Activated CD4-positive, alpha-beta memory T cell treated with anti-CD3 and anti-CD28 coated beads for 36 hours (primary cell): ENCODE data around the gene SH3BGR. TPM values are rescaled to one million over a fixed set of nuclear protein-coding genes. Genes with fewer than 3 reads are reported as not detected.

Source experiments
- CTCF ChIA-PET: fragments of 350-600 bp; sonication (Branson Sonifier 250); formaldehyde crosslinking; loops from one replicate; lab custom pipeline; 2021; ENCODE audit warnings: antibody characterized with exemption, inconsistent platforms; lab: Charles Lee
- POLR2A ChIA-PET: fragments of 350-600 bp; sonication (Branson Sonifier 250); formaldehyde crosslinking; loops from one replicate; lab custom pipeline; 2021; ENCODE audit warnings: antibody characterized with exemption; lab: Charles Lee
- DNase-seq: peaks from one replicate; pipeline ENCODE4 v3.0.0-alpha.2; 2020
- H3K27ac Mint-ChIP-seq: one replicate; pipeline ENCODE4 v1.8.0; 2021; ENCODE audit warnings: mixed read lengths
- H3K27me3 Mint-ChIP-seq: one replicate; pipeline ENCODE4 v1.8.0; 2021; ENCODE audit warnings: mixed read lengths
- H3K36me3 Mint-ChIP-seq: one replicate; pipeline ENCODE4 v1.8.0; 2021; ENCODE audit warnings: mixed read lengths
- H3K4me1 Mint-ChIP-seq: one replicate; pipeline ENCODE4 v1.8.0; 2021; ENCODE audit warnings: low read depth, mixed read lengths
- H3K4me3 Mint-ChIP-seq: one replicate; pipeline ENCODE4 v1.8.0; 2021; ENCODE audit warnings: mild to moderate bottlenecking, mixed read lengths
- H3K9me3 Mint-ChIP-seq: one replicate; pipeline ENCODE4 v1.8.0; 2021; ENCODE audit warnings: mixed read lengths
- intact Hi-C: fragments of 100-400 bp; cut with micrococcal nuclease; formaldehyde crosslinking; loops from one replicate; pipeline ENCODE4 v1.15.1; 2023
- total RNA-seq, 2 experiments: library from RNA; stranded (reverse); gene quantifications; one replicate each; pipeline ENCODE4 v1.2.3, GENCODE V29; 2021

The SH3BGR gene
- total RNA-seq, 2 experiments from 2014 or later, result 1.7 to 3.1 TPM

DNA sequence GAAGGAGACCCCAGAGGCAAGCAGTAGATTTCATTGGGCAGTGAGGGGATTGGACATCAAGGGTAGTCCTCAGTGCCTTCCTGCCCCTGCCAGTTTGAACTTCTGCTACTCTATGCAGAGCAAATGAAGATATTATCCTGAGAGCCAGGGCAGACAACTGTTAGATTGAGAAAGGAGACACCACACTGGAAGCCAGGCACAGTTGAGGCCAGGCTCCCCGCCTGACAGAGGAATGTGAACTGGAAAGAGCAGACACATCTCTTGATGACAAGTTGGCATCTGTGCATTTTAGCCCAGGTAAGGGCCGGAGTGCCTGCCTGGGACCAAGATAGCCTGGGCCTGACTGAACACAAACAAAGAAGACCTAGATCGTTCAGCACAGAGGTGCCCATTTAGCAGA is 16.0 kb downstream of the SH3BGR start:
- ChIA-PET CTCF (no interaction called here), POLR2A (no interaction called here)
- no peaks in the 10 kb centered on the region for H3K27me3 Mint-ChIP-seq
- H3K36me3 Mint-ChIP-seq, result no peaks in the 10 kb centered on the region
- H3K9me3 Mint-ChIP-seq, result no peaks in the 10 kb centered on the region
- no peaks in the 10 kb centered on the region for H3K4me1 Mint-ChIP-seq
- DNase-seq, result no peak
- H3K27ac Mint-ChIP-seq, result no peak overlapping the region
- intact Hi-C loops, result no loop called here
- no peak overlapping the region for H3K4me3 Mint-ChIP-seq

DNA sequence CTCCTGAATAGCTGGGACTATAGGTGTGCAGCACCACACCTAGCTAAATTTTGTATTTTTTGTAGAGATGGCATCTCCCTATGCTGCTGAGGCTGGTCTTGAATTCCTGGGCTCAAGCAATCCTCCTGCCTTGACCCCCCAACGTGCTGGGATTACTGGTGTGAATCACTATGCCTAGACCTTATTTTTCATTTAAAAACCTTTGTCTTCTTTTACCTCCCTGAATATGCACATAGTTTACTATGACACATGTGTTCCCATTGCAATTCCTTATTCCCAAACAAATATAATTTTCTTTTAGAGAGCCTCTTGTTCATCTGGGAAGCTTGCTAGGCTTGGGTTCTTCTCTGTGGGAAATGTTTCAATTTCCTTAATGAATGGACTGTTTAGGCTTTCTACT is 16.8 kb downstream of the SH3BGR start:
- H3K36me3 Mint-ChIP-seq, result no peaks in the 10 kb centered on the region
- no peaks in the 10 kb centered on the region for H3K27me3 Mint-ChIP-seq
- no peak for DNase-seq
- H3K4me3 Mint-ChIP-seq, result no peak overlapping the region
- H3K9me3 Mint-ChIP-seq, result no peaks in the 10 kb centered on the region
- CTCF ChIA-PET, result interaction anchor here (1.0 to 1.1 kb wide), 2 partner anchors 16 to 27 kb away, joined by 3 read pairs; no protein-coding TSS in a partner anchor
- intact Hi-C loops, result no loop called here
- H3K27ac Mint-ChIP-seq, result no peak overlapping the region
- POLR2A ChIA-PET, result no interaction called here
- H3K4me1 Mint-ChIP-seq, result no peaks in the 10 kb centered on the region

DNA sequence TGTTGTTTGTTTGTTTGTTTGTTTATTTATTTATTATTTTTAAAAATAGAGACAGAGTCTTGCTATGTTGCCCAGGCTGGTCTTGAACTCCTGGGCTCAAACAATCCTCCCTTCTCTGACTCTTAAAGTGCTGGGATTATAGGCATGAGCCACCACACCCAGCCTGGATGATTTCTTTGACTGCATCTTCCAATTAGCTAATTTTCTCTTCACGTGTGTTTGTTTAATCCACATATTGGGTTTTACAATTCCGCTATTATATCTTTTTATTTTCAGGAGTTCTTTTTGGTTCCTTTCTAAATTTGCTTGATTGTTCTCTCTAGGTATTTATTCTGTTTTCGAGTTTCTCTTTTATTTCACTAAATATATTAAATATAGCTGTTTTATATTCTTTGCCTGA is 19.8 kb downstream of the SH3BGR start:
- Mint-ChIP-seq H3K4me3 (no peak overlapping the region), H3K4me1 (no peaks in the 10 kb centered on the region), H3K9me3 (no peaks in the 10 kb centered on the region), H3K36me3 (no peaks in the 10 kb centered on the region), H3K27ac (no peak overlapping the region), H3K27me3 (no peaks in the 10 kb centered on the region)
- ChIA-PET CTCF (interaction anchor here (0.7 to 0.8 kb wide), 2 partner anchors 12 to 47 kb away, joined by 3 read pairs; no protein-coding TSS in a partner anchor), POLR2A (no interaction called here)
- DNase-seq, result no peak
- intact Hi-C loops, result no loop called here

DNA sequence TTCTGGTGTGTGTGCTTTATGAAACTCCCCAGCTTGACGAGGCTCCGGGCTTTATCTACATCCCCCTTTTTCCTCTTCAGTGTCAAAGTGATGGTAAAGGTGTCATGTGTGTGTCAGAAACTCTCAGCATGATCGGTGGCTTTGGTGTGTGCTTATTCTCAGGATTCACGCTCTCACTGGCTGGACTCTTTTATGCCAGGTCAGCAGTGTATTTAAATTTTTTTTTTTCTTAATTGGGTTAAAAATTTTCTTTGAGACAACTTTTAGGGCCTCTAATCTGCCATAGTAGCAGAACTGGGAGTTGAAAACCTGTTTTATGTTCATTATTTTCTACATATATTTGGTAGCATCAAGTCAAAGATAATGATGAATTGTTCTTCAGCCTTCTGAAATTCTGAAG is 21.0 kb downstream of the SH3BGR start:
- H3K36me3 Mint-ChIP-seq, result no peaks in the 10 kb centered on the region
- no peak for DNase-seq
- intact Hi-C loops, result no loop called here
- ChIA-PET POLR2A (no interaction called here), CTCF (no interaction called here)
- no peaks in the 10 kb centered on the region for H3K27me3 Mint-ChIP-seq
- no peak overlapping the region for H3K4me3 Mint-ChIP-seq
- H3K4me1 Mint-ChIP-seq, result no peaks in the 10 kb centered on the region
- no peak overlapping the region for H3K27ac Mint-ChIP-seq
- no peaks in the 10 kb centered on the region for H3K9me3 Mint-ChIP-seq

DNA sequence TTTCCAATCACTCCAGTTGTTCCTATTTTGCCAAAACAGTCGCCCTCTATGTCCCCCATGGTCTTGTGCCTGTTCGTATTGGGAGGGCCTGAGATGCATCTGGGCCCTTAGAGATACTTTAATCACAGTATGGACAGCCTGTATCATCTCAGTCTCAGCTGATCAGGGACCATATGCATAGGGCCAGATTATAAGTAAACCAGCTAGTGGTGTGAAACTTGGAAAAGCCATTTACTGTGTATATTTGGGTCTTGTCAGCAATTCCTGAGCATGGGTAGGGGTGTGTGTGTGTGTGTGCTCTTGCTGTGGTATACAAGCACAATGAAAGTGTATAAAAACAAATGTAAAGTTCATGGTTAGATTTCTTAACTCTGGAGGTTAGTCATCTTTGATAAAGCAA is 22.8 kb downstream of the SH3BGR start:
- H3K27me3 Mint-ChIP-seq, result no peaks in the 10 kb centered on the region
- H3K9me3 Mint-ChIP-seq, result no peaks in the 10 kb centered on the region
- ChIA-PET CTCF (interaction anchor here (1.0 kb wide), 1 partner anchor 43 kb away, joined by 3 read pairs; no protein-coding TSS in a partner anchor), POLR2A (no interaction called here)
- H3K27ac Mint-ChIP-seq, result no peak overlapping the region
- H3K4me1 Mint-ChIP-seq, result no peaks in the 10 kb centered on the region
- no peak for DNase-seq
- H3K36me3 Mint-ChIP-seq, result no peaks in the 10 kb centered on the region
- no peak overlapping the region for H3K4me3 Mint-ChIP-seq
- intact Hi-C loops, result no loop called here

DNA sequence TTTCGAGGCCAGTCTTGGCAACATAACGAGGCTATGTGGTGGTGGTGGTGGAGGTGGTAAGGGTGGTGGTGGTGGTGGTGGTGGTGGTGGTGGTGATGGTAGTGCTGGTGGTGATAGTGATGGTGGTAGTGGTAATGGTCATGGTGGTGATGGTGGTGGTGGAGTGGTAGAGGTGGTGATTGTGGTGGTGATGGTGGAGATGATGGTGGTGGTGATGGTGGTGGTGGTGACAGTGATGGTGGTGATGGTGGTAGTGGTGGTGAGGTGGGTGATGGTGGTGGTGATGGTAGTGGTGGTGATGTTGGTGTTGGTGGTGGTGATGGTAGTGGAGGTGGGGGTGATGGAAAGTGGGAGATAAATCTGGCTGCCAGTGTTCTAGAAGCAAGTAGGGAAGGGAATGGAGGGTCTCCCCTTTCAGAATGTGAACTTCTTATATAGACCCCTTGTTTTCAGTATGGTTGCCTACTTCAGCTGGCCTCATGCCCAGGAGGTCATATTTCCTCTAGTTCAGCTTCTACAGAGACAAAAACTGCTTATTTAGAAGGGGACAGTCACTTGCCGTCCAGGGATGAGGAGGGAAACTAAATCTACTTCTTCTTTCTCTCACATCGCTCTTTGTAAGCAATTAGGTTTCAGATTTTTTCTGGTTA is 27.5 kb downstream of the SH3BGR start:
- intact Hi-C loops, result no loop called here
- CTCF ChIA-PET, result no interaction called here
- Mint-ChIP-seq H3K4me1 (no peaks in the 10 kb centered on the region), H3K36me3 (no peaks in the 10 kb centered on the region), H3K4me3 (no peak overlapping the region), H3K27me3 (no peaks in the 10 kb centered on the region), H3K27ac (no peak overlapping the region), H3K9me3 (no peaks in the 10 kb centered on the region)
- DNase-seq, result no peak
- POLR2A ChIA-PET, result no interaction called here

DNA sequence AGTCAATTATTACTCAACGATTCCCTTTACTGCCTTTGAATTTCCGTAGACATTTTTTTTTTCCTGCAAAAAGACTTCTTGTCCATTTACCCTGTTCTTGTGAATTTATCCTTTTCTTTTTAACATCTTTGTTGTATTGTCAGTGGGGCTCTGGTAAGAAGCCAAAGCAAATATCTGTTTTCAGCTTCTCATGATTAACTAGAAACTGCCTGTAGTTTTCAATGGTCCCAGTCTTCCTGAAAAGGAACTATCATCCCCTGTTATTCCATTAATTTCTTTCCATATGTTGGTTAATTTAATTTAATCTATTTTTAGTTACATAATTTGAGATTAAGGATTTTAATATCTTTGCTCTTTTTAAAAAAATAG is 28.0 kb downstream of the SH3BGR start:
- Mint-ChIP-seq H3K27ac (no peak overlapping the region), H3K9me3 (no peaks in the 10 kb centered on the region), H3K4me1 (no peaks in the 10 kb centered on the region), H3K27me3 (no peaks in the 10 kb centered on the region), H3K4me3 (no peak overlapping the region), H3K36me3 (no peaks in the 10 kb centered on the region)
- no peak for DNase-seq
- CTCF ChIA-PET, result no interaction called here
- intact Hi-C loops, result no loop called here
- POLR2A ChIA-PET, result no interaction called here

GRCh38 chr21:39480271-39480670 is 28.5 kb downstream of the SH3BGR start:
- H3K36me3 Mint-ChIP-seq, result no peaks in the 10 kb centered on the region
- DNase-seq, result no peak
- intact Hi-C loops, result no loop called here
- no peak overlapping the region for H3K27ac Mint-ChIP-seq
- H3K27me3 Mint-ChIP-seq, result no peaks in the 10 kb centered on the region
- POLR2A ChIA-PET, result no interaction called here
- H3K9me3 Mint-ChIP-seq, result no peaks in the 10 kb centered on the region
- no peaks in the 10 kb centered on the region for H3K4me1 Mint-ChIP-seq
- CTCF ChIA-PET, result no interaction called here
- no peak overlapping the region for H3K4me3 Mint-ChIP-seq

- intact Hi-C loops, result no loop called here
- no peaks in the 10 kb centered on the region for H3K36me3 Mint-ChIP-seq
- no peak overlapping the region for H3K4me3 Mint-ChIP-seq
- CTCF ChIA-PET, result no interaction called here
- no peaks in the 10 kb centered on the region for H3K27me3 Mint-ChIP-seq
- no peaks in the 10 kb centered on the region for H3K4me1 Mint-ChIP-seq
- no peak overlapping the region for H3K27ac Mint-ChIP-seq
- no peak for DNase-seq
- POLR2A ChIA-PET, result no interaction called here
- H3K9me3 Mint-ChIP-seq, result no peaks in the 10 kb centered on the region
These were observed 30.1 kb downstream of the SH3BGR start for GRCh38 chr21:39481886-39482285.

DNA sequence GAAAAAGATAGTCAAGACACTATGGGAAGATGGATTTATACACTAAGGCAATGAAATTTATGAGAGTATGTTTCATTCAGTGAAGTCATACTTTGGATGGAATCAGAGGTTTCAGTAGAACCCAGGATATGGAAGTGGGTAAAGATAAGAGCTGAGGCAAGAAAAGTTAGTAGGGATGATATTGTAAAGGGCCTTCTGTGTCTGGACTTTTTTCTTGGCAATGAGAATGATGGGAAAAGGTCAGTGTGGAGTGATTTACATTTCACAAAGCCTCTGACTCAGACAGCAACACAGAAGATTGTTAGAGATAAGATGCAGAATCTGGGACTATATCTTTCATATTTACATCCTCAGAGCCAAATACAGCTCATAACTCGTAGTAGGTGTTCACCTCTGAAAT is 32.1 kb downstream of the SH3BGR start:
- ChIA-PET POLR2A (no interaction called here), CTCF (no interaction called here)
- no peaks in the 10 kb centered on the region for H3K9me3 Mint-ChIP-seq
- H3K27ac Mint-ChIP-seq, result no peak overlapping the region
- DNase-seq, result no peak
- H3K27me3 Mint-ChIP-seq, result no peaks in the 10 kb centered on the region
- H3K4me3 Mint-ChIP-seq, result no peak overlapping the region
- no peaks in the 10 kb centered on the region for H3K4me1 Mint-ChIP-seq
- intact Hi-C loops, result no loop called here
- H3K36me3 Mint-ChIP-seq, result no peaks in the 10 kb centered on the region

DNA sequence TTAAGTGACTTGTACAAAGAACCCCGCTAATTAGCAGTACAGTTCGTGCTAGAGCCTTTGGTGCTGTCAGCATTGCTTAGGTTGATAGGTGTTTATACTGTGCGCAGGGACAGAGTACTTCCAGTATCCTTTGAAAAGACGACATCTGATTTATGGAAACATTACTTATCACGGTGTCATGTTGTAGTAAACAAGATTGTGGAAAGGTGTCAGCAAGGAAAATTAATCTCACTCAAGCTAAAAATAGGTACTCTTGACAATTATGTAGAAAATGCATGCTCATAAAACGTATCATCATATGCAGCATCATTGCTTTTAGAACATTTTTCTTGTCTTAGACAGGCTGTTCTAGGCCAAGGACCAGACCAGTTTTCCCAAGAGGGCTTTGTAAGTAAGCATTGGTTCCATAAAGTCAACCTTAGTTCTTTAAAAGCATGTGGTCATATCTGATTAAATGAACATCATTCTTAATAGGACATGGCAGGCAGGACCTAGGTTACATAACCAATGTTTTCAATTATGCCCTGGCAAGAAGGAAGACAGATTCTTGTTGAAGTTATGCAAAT is 33.0 kb downstream of the SH3BGR start:
- CTCF ChIA-PET, result interaction anchor here (0.9 kb wide), 1 partner anchor 16 kb away, joined by 3 read pairs; no protein-coding TSS in a partner anchor

DNA sequence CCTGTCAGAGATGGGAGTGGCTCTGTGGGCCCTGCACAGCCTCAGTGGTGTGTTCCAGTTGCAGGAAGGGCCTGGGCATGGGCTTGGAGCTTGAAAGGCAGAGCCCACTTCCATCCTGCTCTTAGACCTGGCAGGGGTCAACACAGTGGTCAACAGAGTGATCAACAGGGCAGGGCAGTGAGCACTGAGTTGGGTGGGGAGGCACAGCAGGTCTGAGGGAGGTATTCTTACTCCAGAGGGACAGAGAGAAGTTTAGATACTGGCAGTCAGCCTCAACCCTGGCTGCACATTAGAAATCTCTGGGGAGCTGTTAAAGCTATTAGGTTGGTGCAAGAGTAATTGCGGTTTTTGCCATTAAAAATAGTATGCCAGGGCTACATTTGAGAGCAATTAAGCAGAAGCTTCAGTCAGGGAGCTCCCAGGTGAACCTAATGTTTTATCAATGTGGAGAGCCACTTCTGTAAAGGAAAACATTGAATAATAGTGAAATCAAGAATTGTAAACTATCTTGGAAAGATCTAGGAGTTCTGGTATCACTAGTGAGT is 37.7 kb downstream of the SH3BGR start:
- H3K36me3 Mint-ChIP-seq, result peaks cover 1% of the 10 kb centered on the region
- no peaks in the 10 kb centered on the region for H3K27me3 Mint-ChIP-seq
- H3K9me3 Mint-ChIP-seq, result peaks cover 9% of the 10 kb centered on the region
- no peaks in the 10 kb centered on the region for H3K4me1 Mint-ChIP-seq
- no peak overlapping the region for H3K27ac Mint-ChIP-seq
- ChIA-PET POLR2A (no interaction called here), CTCF (no interaction called here)
- no peak overlapping the region for H3K4me3 Mint-ChIP-seq
- DNase-seq, result no peak
- intact Hi-C loops, result no loop called here

More for the DNA sequence above, 33.0 kb downstream of the SH3BGR start:
- H3K27me3 Mint-ChIP-seq, result no peaks in the 10 kb centered on the region
- no peaks in the 10 kb centered on the region for H3K9me3 Mint-ChIP-seq
- intact Hi-C loops, result no loop called here
- no peaks in the 10 kb centered on the region for H3K4me1 Mint-ChIP-seq
- H3K4me3 Mint-ChIP-seq, result no peak overlapping the region
- H3K36me3 Mint-ChIP-seq, result no peaks in the 10 kb centered on the region
- no peak for DNase-seq
- no peak overlapping the region for H3K27ac Mint-ChIP-seq
- POLR2A ChIA-PET, result no interaction called here

- CTCF ChIA-PET, result no interaction called here
- POLR2A ChIA-PET, result no interaction called here
- Mint-ChIP-seq H3K4me1 (no peaks in the 10 kb centered on the region), H3K27ac (no peak overlapping the region), H3K27me3 (no peaks in the 10 kb centered on the region), H3K36me3 (peaks cover 3% of the 10 kb centered on the region), H3K9me3 (peaks cover 9% of the 10 kb centered on the region), H3K4me3 (no peak overlapping the region)
- no peak for DNase-seq
- intact Hi-C loops, result no loop called here
These were observed 47.4 kb downstream of the SH3BGR start for GRCh38 chr21:39499156-39499555.
